NCI-H1694 treated with DMSO at 0.1 percent for 48 hours (cell line): Measurements from ENCODE around the gene CHD9NB.

Source experiments
- DNase-seq: peaks from one replicate; lab custom pipeline; 2025; lab: John Stamatoyannopoulos, UW

Gene CHD9NB

GRCh38 chr16:53031323-53031942, 21.3 kb downstream of the CHD9NB start:
- DNase-seq = no peak

- DNase-seq = no peak
Observed at GRCh38 chr16:53029971-53030370, 22.7 kb downstream of the CHD9NB start.

GRCh38 chr16:53024045-53024444, 28.7 kb downstream of the CHD9NB start:
- no peak for DNase-seq

- DNase-seq = peak; percentile 40
Observed at GRCh38 chr16:53022374-53022773, 30.3 kb downstream of the CHD9NB start.

GRCh38 chr16:53018834-53019416, 33.8 kb downstream of the CHD9NB start:
- no peak for DNase-seq

GRCh38 chr16:53014287-53014686, 38.4 kb downstream of the CHD9NB start:
- no peak for DNase-seq

GRCh38 chr16:53007095-53007494, 45.6 kb downstream of the CHD9NB start:
- no peak for DNase-seq

GRCh38 chr16:52997922-52998321, 54.8 kb downstream of the CHD9NB start:
- DNase-seq = no peak

GRCh38 chr16:52994942-52995341, 57.8 kb downstream of the CHD9NB start:
- no peak for DNase-seq

GRCh38 chr16:52993179-52993578, 59.5 kb downstream of the CHD9NB start:
- no peak for DNase-seq

GRCh38 chr16:52991572-52991971, 61.1 kb downstream of the CHD9NB start:
- no peak for DNase-seq
